GM12874 (cell line): ENCODE data around the gene CCDC90B.
A peak's percentile ranks its signal among the peaks of the same experiment; 100 is the strongest.

Source experiments
- TF ChIP-seq, protein P1 (sequence below): IDR thresholded peaks from 2 replicates; pipeline ENCODE4 v1.5.1; 2011; ENCODE audit warnings: low read depth, mild to moderate bottlenecking, control low read depth, low read length, moderate library complexity; ENCODE audit not compliant: insufficient read depth

Gene CCDC90B

DNA sequence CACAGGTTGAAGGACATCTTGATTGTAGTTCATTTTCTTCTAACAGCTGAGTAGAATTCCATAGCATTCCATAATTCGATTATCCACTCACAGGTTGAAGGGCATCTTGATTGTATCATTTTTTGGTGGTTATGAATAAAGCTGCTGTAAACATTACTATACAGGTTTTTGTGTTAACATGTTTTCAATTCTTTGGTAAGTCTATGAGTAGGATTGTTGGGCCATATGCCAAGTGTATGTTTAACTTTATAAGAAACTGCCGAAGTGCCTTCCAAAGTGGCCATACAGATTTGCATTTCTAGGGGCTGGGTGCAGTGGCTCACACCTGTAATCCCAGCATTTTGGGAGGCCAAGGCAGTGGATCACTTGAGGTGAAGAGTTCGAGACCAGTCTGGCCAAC, 48.1 kb downstream of the CCDC90B start:
- TF ChIP-seq, protein P1, sequence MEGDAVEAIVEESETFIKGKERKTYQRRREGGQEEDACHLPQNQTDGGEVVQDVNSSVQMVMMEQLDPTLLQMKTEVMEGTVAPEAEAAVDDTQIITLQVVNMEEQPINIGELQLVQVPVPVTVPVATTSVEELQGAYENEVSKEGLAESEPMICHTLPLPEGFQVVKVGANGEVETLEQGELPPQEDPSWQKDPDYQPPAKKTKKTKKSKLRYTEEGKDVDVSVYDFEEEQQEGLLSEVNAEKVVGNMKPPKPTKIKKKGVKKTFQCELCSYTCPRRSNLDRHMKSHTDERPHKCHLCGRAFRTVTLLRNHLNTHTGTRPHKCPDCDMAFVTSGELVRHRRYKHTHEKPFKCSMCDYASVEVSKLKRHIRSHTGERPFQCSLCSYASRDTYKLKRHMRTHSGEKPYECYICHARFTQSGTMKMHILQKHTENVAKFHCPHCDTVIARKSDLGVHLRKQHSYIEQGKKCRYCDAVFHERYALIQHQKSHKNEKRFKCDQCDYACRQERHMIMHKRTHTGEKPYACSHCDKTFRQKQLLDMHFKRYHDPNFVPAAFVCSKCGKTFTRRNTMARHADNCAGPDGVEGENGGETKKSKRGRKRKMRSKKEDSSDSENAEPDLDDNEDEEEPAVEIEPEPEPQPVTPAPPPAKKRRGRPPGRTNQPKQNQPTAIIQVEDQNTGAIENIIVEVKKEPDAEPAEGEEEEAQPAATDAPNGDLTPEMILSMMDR = no peak

DNA sequence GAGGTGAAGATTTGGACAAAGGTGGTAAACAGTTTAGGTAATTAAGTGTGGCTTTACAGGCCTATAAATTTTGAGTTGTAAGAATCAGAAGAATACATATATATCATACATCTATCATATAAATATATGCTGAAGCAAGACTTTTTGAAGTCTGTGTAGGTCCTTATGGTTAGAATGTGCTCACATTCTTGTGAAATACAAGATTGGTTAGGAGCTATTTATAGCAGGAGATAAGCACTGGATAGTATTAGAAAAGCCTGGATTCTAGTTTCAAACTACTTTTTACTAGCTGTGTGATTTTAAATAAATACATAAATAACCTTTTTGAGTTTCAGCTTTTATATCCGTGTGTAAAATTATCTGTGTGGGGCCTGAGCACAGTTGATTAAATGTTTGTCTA, 50.3 kb downstream of the CCDC90B start:
- TF ChIP-seq, protein P1 = no peak

DNA sequence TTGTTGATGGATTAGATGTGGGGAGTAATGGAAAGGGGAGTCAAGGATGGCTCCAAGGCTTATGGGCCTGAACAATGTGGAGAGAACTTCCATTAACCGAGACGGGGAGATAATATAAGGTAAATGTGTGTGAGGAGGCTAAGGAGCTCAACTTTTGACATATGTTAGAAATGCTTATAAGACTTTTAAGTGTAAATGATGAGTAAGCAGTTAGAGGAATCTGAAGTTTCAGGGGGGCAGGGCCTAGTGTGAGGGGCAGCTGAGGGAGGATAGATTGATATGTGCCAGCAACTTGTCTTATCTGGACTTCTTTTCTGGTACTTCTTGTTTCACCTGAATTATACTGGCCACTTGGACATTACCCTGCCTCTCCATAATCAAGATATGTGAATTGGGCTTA, 62.7 kb downstream of the CCDC90B start:
- TF ChIP-seq, protein P1 = no peak

DNA sequence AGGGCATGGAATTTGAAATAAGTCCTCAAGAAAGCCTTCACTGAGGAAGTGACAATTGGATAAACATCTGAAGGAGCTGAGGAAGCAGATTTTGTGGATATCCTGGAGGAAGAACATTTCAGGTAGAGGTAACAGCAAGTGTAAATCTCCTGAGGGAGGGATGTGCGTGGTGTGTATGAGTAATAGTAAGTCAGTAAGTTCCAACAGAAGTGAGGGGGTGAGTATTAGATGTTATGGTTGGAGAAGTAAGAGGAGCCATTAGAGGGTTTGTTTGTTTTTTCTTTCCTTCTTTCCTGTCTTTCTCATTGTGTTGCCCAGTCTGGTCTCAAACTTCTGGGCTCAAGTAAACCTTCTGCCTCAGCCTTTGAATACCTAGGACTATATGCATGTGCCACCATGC, 63.7 kb downstream of the CCDC90B start:
- TF ChIP-seq, protein P1 = no peak

DNA sequence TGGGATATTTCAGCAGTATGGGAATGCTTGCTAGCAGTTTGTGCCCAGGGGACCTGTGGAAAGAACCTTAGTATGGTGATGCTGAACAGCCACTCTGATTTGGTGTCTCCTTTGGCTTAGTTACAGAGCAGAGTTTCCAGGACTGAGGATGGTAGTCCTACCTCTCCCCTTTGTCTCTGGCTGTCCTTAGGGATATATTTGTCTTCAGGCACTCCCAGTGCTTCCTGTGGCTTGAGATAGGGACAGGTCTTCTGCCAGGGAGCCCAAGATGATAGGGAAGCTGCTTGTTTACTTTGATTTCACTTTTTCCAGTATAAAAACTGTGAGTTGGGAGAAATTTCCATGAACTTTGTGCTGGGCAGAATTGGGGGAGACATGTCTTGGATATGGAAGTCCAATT, 64.5 kb downstream of the CCDC90B start:
- TF ChIP-seq, protein P1 = no peak

DNA sequence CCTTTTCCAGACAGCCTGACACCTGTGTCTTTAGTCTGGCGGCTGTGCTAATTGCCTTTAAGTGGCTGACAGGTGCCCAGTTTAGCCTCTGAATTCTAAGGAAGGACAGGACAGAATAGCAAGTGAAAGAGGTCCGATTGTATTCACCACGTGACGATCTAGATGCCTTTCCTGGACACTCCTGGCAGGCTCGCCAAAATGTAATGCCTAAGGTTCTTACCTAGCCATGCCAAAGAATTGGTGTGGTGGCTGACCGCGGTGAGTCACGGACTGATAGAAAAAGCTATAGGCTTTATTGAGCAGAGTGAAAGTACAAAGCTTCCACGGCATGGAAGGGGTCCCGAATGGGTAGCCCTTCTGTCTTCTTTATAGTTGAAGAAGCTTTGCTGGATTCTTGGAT, 65.9 kb downstream of the CCDC90B start:
- TF ChIP-seq, protein P1 = no peak

DNA sequence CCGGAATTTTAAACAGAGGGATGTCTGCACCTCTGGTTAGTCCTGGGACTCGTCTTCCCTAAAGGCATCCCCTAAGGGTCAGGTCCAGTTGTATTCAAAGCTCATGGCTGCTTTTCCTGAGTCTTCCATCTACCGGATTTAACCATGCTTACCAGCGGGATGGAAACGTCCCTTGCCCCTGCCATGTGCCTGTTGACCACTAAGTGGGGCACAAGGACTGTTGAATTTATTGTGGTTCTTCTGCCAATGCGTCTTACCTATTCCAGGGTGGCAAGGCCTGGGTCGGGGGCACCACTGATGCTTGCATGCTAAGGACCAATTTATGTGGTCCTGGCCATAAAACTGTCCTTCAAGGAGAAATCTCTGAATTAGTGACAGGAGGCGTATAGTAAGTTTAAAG, 67.1 kb downstream of the CCDC90B start:
- TF ChIP-seq, protein P1 = 0 out of 2 replicates have a peak, but pooled peaks have one; percentile 18
